ENCODE results near the gene ARHGAP19. TPM values are rescaled to one million over a fixed set of nuclear protein-coding genes. Genes with fewer than 3 reads are reported as not detected.

The ARHGAP19 gene
- total and polyA plus RNA-seq, 2 of the 8 experiments (the other 6 are each of a cell fraction or from before 2014, with no cell fraction given), result 13.3 to 32.1 TPM

- no peaks in the 10 kb centered on the region for H3K79me1 ChIP-seq (ENCODE audit: low read depth, low read length)
- 86% methylated on average over 1 of the region's 1 CpG; no CpG with 5 or more reads in 1 of the 2 experiments for WGBS, 2 experiments (ENCODE audit: extremely low coverage in 1 of 2, insufficient coverage in 1 of 2, insufficient read length in 1 of 2, insufficient replicate concordance in 2 of 2, low coverage in 1 of 2, low lambda C conversion rate in 2 of 2, missing lambda C conversion rate in 1 of 2)
- H4K5ac ChIP-seq (ENCODE audit: insufficient read length, low read depth, low read length), result no peak overlapping the region
- H2BK120ac ChIP-seq (replicated peaks; ENCODE audit: low read depth, low read length), result no peak overlapping the region
- no peaks in the 10 kb centered on the region for H3K36me3 ChIP-seq (ENCODE audit: control insufficient read depth in 2 of 4, insufficient read depth in 4 of 4, low read length in 3 of 4)
- no peak overlapping the region for H2BK20ac ChIP-seq (ENCODE audit: low read length)
- H3K4me2 ChIP-seq (ENCODE audit: insufficient read depth in 1 of 2, low read depth in 2 of 2, low read length in 2 of 2), result no peak overlapping the region
- no peak overlapping the region for H2BK12ac ChIP-seq (ENCODE audit: low read depth, low read length)
- no peak overlapping the region for H3K56ac ChIP-seq (replicated peaks; ENCODE audit: insufficient read length, low read depth, low read length)
- no peak overlapping the region for H3K27ac ChIP-seq (ENCODE audit: low read depth, low read length)
- H2BK5ac ChIP-seq (ENCODE audit: low read depth, low read length), result no peak overlapping the region
- H2BK15ac ChIP-seq (ENCODE audit: low read length), result no peak overlapping the region
- no peaks in the 10 kb centered on the region for H3K4me1 ChIP-seq (replicated peaks in 1 of 4; ENCODE audit: control insufficient read depth in 3 of 4, insufficient read depth in 4 of 4, low read length in 3 of 4)
- no peak overlapping the region for H3K18ac ChIP-seq (ENCODE audit: extremely low read depth, low read length)
- CTCF ChIA-PET (ENCODE audit: partially characterized antibody), result interaction anchor here (0.6 to 1.0 kb wide), 3 partner anchors 21 to 1419 kb away, joined by 3 read pairs; no protein-coding TSS in a partner anchor
- H3K14ac ChIP-seq (ENCODE audit: insufficient read length), result no peak overlapping the region
- H2AK5ac ChIP-seq (ENCODE audit: low read depth, low read length), result no peak overlapping the region
- H3K9me3 ChIP-seq (ENCODE audit: insufficient read depth in 2 of 2, low read depth in 1 of 2, low read length in 1 of 2), result no peaks in the 10 kb centered on the region
- H3K4ac ChIP-seq (replicated peaks; ENCODE audit: insufficient read length, low read depth, low read length), result no peak overlapping the region
- DNase-seq (ENCODE audit: low read depth in 1 of 2, low spot score in 2 of 2) (no peak), FAIRE-seq (no peak)
- H4K91ac ChIP-seq (replicated peaks; ENCODE audit: insufficient read length, low read length), result no peak overlapping the region
- H3K23ac ChIP-seq (ENCODE audit: insufficient read length), result no peak overlapping the region
- H4K8ac ChIP-seq (ENCODE audit: extremely low read depth, insufficient read depth, low read length), result no peak overlapping the region
- H3K9ac ChIP-seq (replicated peaks in 1 of 4; ENCODE audit: extremely low read depth in 1 of 4, low read depth in 3 of 4, low read length in 3 of 4), result no peak overlapping the region
- H3K23me2 ChIP-seq (ENCODE audit: low read depth, low read length), result no peaks in the 10 kb centered on the region
- H3K4me3 ChIP-seq (ENCODE audit: extremely low read depth in 1 of 4, insufficient read depth in 2 of 4, low read depth in 3 of 4, low read length in 4 of 4), result no peak overlapping the region
- no peaks in the 10 kb centered on the region for H4K20me1 ChIP-seq (replicated peaks in 1 of 2; ENCODE audit: control insufficient read depth in 1 of 2, insufficient read depth in 2 of 2, low read length in 2 of 2)
- POLR2A ChIA-PET (ENCODE audit: partially characterized antibody), result interaction anchor here (1.5 to 1.7 kb wide), 3 partner anchors 9 to 26 kb away, joined by 3 to 8 read pairs (median 3); partner anchors contain the start of gene FRAT1
- H3K79me2 ChIP-seq (ENCODE audit: control insufficient read depth in 1 of 2, insufficient read depth in 2 of 2, low read length in 2 of 2), result no peaks in the 10 kb centered on the region
- H2AFZ ChIP-seq (ENCODE audit: low read length), result peak overlapping the region; percentile 39; the same call in 1 of the 2 replicates
- no peaks in the 10 kb centered on the region; a peak in 1 of 7 replicates for H3K27me3 ChIP-seq (replicated peaks in 1 of 4; ENCODE audit: control insufficient read depth in 3 of 4, extremely low read depth in 1 of 4, insufficient read depth in 3 of 4, low read length in 3 of 4)
- TF ChIP-seq SIX5 (IDR thresholded peaks at IDR 0.05; ENCODE audit: low read depth, low read length), result no peak
- TF ChIP-seq POLR2A (IDR thresholded peaks at IDR 0.05; ENCODE audit: control extremely low read depth in 1 of 2, low read depth in 2 of 2, low read length in 2 of 2), result no peak
Measured at GRCh38 chr10:97307441-97307840, 15.0 kb upstream of the ARHGAP19 start.
